Activated B cell treated with CpG ODN at 0.5 μM for 24 hours (primary cell): ENCODE results near the gene PMFBP1. TPM values are rescaled to one million over a fixed set of nuclear protein-coding genes. Genes with fewer than 3 reads are reported as not detected.

ENCODE experiments used
- ATAC-seq: fragments of 200-7000 bp; cut with Tn5 transposase; one replicate; pipeline ENCODE4 v1.10.0; 2021; ENCODE audit warnings: low read depth, mild to moderate bottlenecking, moderate library complexity
- CTCF ChIA-PET: fragments of 350-600 bp; sonication (Branson Sonifier 250); formaldehyde crosslinking; loops from one replicate; lab custom pipeline; 2021; ENCODE audit warnings: antibody characterized with exemption; lab: Charles Lee
- POLR2A ChIA-PET: fragments of 350-600 bp; sonication (Branson Sonifier 250); formaldehyde crosslinking; loops from one replicate; lab custom pipeline; 2021; ENCODE audit warnings: antibody characterized with exemption; lab: Charles Lee
- DNase-seq: peaks from one replicate; pipeline ENCODE4 v3.0.0; 2022
- H3K27ac Mint-ChIP-seq: one replicate; pipeline ENCODE4 v1.8.0; 2020; ENCODE audit warnings: mixed read lengths
- H3K27me3 Mint-ChIP-seq: one replicate; pipeline ENCODE4 v1.8.0; 2021; ENCODE audit warnings: mixed read lengths
- H3K36me3 Mint-ChIP-seq: one replicate; pipeline ENCODE4 v1.8.0; 2021; ENCODE audit warnings: low read depth, mixed read lengths
- H3K4me1 Mint-ChIP-seq: one replicate; pipeline ENCODE4 v1.8.0; 2021; ENCODE audit warnings: mixed read lengths
- H3K4me3 Mint-ChIP-seq: one replicate; pipeline ENCODE4 v1.8.0; 2020; ENCODE audit warnings: mild to moderate bottlenecking, mixed read lengths
- H3K9me3 Mint-ChIP-seq: one replicate; pipeline ENCODE4 v1.8.0; 2020; ENCODE audit warnings: mixed read lengths
- intact Hi-C: fragments of 100-400 bp; cut with micrococcal nuclease; formaldehyde crosslinking; loops from one replicate; pipeline ENCODE4 v1.15.1; 2024
- total RNA-seq: library from RNA; stranded (reverse); gene quantifications from 2 replicates; pipeline ENCODE4 v1.2.3, GENCODE V29; 2022
- TF ChIP-seq, protein P1 (sequence below): fragments of 200-600 bp; IDR thresholded peaks from one replicate; pipeline ENCODE4 v1.8.0; 2022; ENCODE audit warnings: antibody characterized with exemption, mild to moderate bottlenecking

The PMFBP1 gene
- total RNA-seq, 1 donor from 2014 or later, result 5.7 TPM

DNA sequence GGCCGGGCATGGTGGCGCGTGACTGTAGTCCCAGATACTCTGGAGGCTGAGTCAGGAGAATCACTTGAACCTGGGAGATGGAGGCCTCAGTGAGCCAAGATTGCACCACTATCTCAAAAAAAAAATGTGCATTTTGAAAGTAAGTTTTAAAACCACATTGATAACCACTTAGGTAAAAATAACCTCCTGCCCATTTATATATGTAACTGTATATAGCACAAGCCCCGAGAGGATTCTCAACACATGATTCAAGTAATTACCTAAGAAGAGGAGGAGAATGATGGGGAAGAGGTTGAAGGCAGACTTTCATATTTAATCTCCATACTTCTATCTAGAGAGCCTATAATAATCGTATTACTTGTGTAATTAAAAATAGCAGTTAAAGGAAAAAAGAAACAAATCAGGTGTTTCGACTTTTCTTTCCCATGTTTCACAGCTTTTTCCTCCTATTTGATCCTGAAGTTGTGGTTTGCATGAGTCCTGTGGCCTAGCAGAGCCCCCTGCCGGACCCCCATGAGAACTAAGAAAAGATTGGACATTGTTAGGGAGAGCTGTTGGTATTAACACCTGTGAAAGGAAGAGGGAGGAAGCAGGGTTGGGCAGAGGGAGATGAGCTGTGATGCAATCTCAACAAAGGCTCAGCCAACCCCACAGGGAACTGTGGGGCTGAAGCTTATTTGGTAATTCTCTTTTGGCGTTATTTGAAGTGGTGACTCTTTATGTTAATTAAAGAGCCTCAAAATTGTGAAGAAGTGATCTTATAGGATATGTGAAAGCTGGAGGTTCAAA is 22.1 kb downstream of the PMFBP1 start:
- peaks cover 6% of the 10 kb centered on the region for H3K4me1 Mint-ChIP-seq
- H3K4me3 Mint-ChIP-seq, result no peak overlapping the region
- no peak for DNase-seq
- ChIA-PET POLR2A (no interaction called here), CTCF (no interaction called here)
- no peak for ATAC-seq
- H3K36me3 Mint-ChIP-seq, result no peaks in the 10 kb centered on the region
- peaks cover 2% of the 10 kb centered on the region for H3K9me3 Mint-ChIP-seq
- intact Hi-C loops, result no loop called here
- no peak overlapping the region for H3K27ac Mint-ChIP-seq
- no peaks in the 10 kb centered on the region for H3K27me3 Mint-ChIP-seq
- TF ChIP-seq, protein P1, sequence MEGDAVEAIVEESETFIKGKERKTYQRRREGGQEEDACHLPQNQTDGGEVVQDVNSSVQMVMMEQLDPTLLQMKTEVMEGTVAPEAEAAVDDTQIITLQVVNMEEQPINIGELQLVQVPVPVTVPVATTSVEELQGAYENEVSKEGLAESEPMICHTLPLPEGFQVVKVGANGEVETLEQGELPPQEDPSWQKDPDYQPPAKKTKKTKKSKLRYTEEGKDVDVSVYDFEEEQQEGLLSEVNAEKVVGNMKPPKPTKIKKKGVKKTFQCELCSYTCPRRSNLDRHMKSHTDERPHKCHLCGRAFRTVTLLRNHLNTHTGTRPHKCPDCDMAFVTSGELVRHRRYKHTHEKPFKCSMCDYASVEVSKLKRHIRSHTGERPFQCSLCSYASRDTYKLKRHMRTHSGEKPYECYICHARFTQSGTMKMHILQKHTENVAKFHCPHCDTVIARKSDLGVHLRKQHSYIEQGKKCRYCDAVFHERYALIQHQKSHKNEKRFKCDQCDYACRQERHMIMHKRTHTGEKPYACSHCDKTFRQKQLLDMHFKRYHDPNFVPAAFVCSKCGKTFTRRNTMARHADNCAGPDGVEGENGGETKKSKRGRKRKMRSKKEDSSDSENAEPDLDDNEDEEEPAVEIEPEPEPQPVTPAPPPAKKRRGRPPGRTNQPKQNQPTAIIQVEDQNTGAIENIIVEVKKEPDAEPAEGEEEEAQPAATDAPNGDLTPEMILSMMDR, result no peak

- no peaks in the 10 kb centered on the region for H3K36me3 Mint-ChIP-seq
- ATAC-seq (no peak), DNase-seq (no peak)
- TF ChIP-seq, protein P1, result no peak
- no peaks in the 10 kb centered on the region for H3K27me3 Mint-ChIP-seq
- ChIA-PET POLR2A (no interaction called here), CTCF (no interaction called here)
- H3K27ac Mint-ChIP-seq, result no peak overlapping the region
- intact Hi-C loops, result no loop called here
- H3K4me3 Mint-ChIP-seq, result no peak overlapping the region
- peaks cover under 1% of the 10 kb centered on the region for H3K9me3 Mint-ChIP-seq
- H3K4me1 Mint-ChIP-seq, result no peaks in the 10 kb centered on the region
Measured at GRCh38 chr16:72142476-72142875, 29.5 kb downstream of the PMFBP1 start.

GRCh38 chr16:72139908-72140307 is 32.0 kb downstream of the PMFBP1 start:
- Mint-ChIP-seq H3K4me3 (no peak overlapping the region), H3K4me1 (no peaks in the 10 kb centered on the region), H3K27ac (no peak overlapping the region), H3K36me3 (no peaks in the 10 kb centered on the region), H3K27me3 (no peaks in the 10 kb centered on the region), H3K9me3 (no peaks in the 10 kb centered on the region)
- POLR2A ChIA-PET, result no interaction called here
- CTCF ChIA-PET, result no interaction called here
- DNase-seq (no peak), ATAC-seq (no peak)
- intact Hi-C loops, result no loop called here
- TF ChIP-seq, protein P1, result no peak

DNA sequence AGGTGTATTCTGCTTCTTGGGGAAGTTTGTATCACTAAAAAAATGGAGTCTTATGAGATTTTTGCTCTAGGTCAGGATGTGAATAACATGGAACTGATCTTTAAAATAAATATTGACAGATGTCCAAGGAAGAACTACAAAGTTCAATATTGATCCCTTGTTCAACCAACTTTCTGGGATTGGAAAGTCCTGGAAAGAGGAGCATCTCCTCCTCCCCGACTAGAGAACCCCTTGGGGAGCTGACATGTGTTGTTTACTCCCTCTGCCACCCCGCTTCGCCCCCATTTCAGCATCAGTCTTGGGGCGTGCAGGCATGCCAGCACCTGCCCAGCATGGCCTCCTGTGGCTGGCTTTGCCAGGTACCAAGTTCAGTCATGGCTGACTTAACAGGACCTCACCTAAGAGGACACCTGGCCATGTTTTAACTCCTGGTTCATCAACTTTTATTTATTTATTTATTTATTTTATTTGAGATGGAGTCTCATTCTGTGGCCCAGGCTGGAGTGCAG is 33.8 kb downstream of the PMFBP1 start:
- TF ChIP-seq, protein P1, result no peak
- ChIA-PET POLR2A (no interaction called here), CTCF (no interaction called here)
- no peaks in the 10 kb centered on the region for H3K9me3 Mint-ChIP-seq
- no peaks in the 10 kb centered on the region for H3K4me1 Mint-ChIP-seq
- ATAC-seq (no peak), DNase-seq (no peak)
- H3K27me3 Mint-ChIP-seq, result no peaks in the 10 kb centered on the region
- H3K27ac Mint-ChIP-seq, result no peak overlapping the region
- H3K4me3 Mint-ChIP-seq, result no peak overlapping the region
- intact Hi-C loops, result no loop called here
- no peaks in the 10 kb centered on the region for H3K36me3 Mint-ChIP-seq

GRCh38 chr16:72137380-72138063 is 34.4 kb downstream of the PMFBP1 start:
- POLR2A ChIA-PET, result interaction anchor here (1.0 kb wide), 1 partner anchor 10 kb away, joined by 3 read pairs; no protein-coding TSS in a partner anchor
- no peak overlapping the region for H3K4me3 Mint-ChIP-seq
- CTCF ChIA-PET, result no interaction called here

More at GRCh38 chr16:72137380-72138063, 34.4 kb downstream of the PMFBP1 start:
- no peaks in the 10 kb centered on the region for H3K9me3 Mint-ChIP-seq
- H3K36me3 Mint-ChIP-seq, result no peaks in the 10 kb centered on the region
- no peaks in the 10 kb centered on the region for H3K4me1 Mint-ChIP-seq
- no peak overlapping the region for H3K27ac Mint-ChIP-seq
- intact Hi-C loops, result no loop called here
- DNase-seq (no peak), ATAC-seq (no peak)
- TF ChIP-seq, protein P1, result no peak
- H3K27me3 Mint-ChIP-seq, result no peaks in the 10 kb centered on the region
